DOHH2 (cell line): ENCODE results near the gene CDCA3.

Experiments
- H3F3A ChIP-seq: fragments of 200-600 bp; sonication (generic), shearing (Covaris generic); 2 replicates; pipeline ENCODE4 v1.6.0; 2016; ENCODE audit warnings: antibody characterized with exemption, mild to moderate bottlenecking; ENCODE audit not compliant: control insufficient read depth, insufficient read depth
- H3K27ac ChIP-seq: fragments of 200-600 bp; sonication (generic); 2 replicates; pipeline ENCODE4 v1.5.1; 2014; ENCODE audit warnings: low read depth, mild to moderate bottlenecking, low read length, moderate library complexity
- H3K27me3 ChIP-seq: fragments of 200-600 bp; sonication (generic); 2 replicates; pipeline ENCODE4 v1.6.1; 2014; ENCODE audit warnings: mild to moderate bottlenecking, low read length, mixed read lengths; ENCODE audit not compliant: control insufficient read depth
- H3K36me3 ChIP-seq: fragments of 200-600 bp; sonication (generic); 2 replicates; pipeline ENCODE4 v1.6.1; 2014; ENCODE audit warnings: mild to moderate bottlenecking, low read length, moderate library complexity, mixed read lengths; ENCODE audit not compliant: control insufficient read depth
- H3K4me1 ChIP-seq: fragments of 200-600 bp; sonication (generic); 2 replicates; pipeline ENCODE4 v1.6.1; 2014; ENCODE audit warnings: mild to moderate bottlenecking, low read length, mixed read lengths; ENCODE audit not compliant: control insufficient read depth
- H3K4me2 ChIP-seq: fragments of 200-600 bp; sonication (generic); 2 replicates; pipeline ENCODE4 v1.6.0; 2014; ENCODE audit warnings: mild to moderate bottlenecking, low read length, moderate library complexity
- H3K4me3 ChIP-seq: fragments of 200-600 bp; sonication (generic); 2 replicates; pipeline ENCODE4 v1.5.1; 2014; ENCODE audit warnings: mild to moderate bottlenecking, low read length, mixed read lengths
- H3K79me2 ChIP-seq: fragments of 200-600 bp; sonication (generic); 2 replicates; pipeline ENCODE4 v1.6.1; 2014; ENCODE audit warnings: mild to moderate bottlenecking, low read length, mixed read lengths; ENCODE audit not compliant: control insufficient read depth
- H3K9me2 ChIP-seq: fragments of 200-600 bp; sonication (generic); replicated peaks from 2 replicates; pipeline ENCODE4 v1.6.1; 2014; ENCODE audit warnings: mild to moderate bottlenecking, low read length, mixed read lengths; ENCODE audit not compliant: control insufficient read depth
- H3K9me3 ChIP-seq: fragments of 200-600 bp; sonication (generic); 2 replicates; pipeline ENCODE4 v1.6.1; 2014; ENCODE audit warnings: antibody characterized with exemption, low read length, mixed read lengths; ENCODE audit not compliant: control insufficient read depth, insufficient read depth
- H4K20me1 ChIP-seq: fragments of 200-600 bp; sonication (generic); 2 replicates; pipeline ENCODE4 v1.6.0; 2014; ENCODE audit warnings: low read depth, mild to moderate bottlenecking, antibody characterized with exemption, low read length, moderate library complexity; ENCODE audit not compliant: control insufficient read depth, insufficient read depth
- CTCF ChIP-seq: fragments of 200-600 bp; sonication (generic); IDR thresholded peaks from one replicate; pipeline ENCODE4 v1.5.1; 2014; ENCODE audit warnings: antibody characterized with exemption, mild to moderate bottlenecking, low read depth, low read length; ENCODE audit not compliant: poor library complexity, severe bottlenecking
- EZH2phosphoT487 ChIP-seq: fragments of 200-600 bp; sonication (generic); IDR thresholded peaks from 2 replicates; pipeline ENCODE4 v1.6.1; 2017; ENCODE audit warnings: borderline replicate concordance, mild to moderate bottlenecking, antibody characterized with exemption, low read length, moderate library complexity, mixed read lengths

The CDCA3 gene

GRCh38 chr12:6826734-6827436, 24.2 kb downstream of the CDCA3 start:
- no peaks in the 10 kb centered on the region for H3K36me3 ChIP-seq
- H3K9me3 ChIP-seq: no peaks in the 10 kb centered on the region
- H3K27ac ChIP-seq: no peak overlapping the region
- H3K4me2 ChIP-seq: peak overlapping the region; percentile 42
- H4K20me1 ChIP-seq: no peaks in the 10 kb centered on the region
- no peak overlapping the region for H3K4me3 ChIP-seq
- no peak for TF ChIP-seq CTCF
- TF ChIP-seq EZH2phosphoT487: no peak
- no peaks in the 10 kb centered on the region for H3K9me2 ChIP-seq
- H3K79me2 ChIP-seq: no peaks in the 10 kb centered on the region
- peaks cover 95% of the 10 kb centered on the region for H3K27me3 ChIP-seq
- no peaks in the 10 kb centered on the region for H3F3A ChIP-seq
- H3K4me1 ChIP-seq: peaks cover 22% of the 10 kb centered on the region

GRCh38 chr12:6826125-6826733, 24.9 kb downstream of the CDCA3 start:
- no peaks in the 10 kb centered on the region for H3K79me2 ChIP-seq
- H4K20me1 ChIP-seq: no peaks in the 10 kb centered on the region
- no peak overlapping the region for H3K4me3 ChIP-seq
- H3K4me2 ChIP-seq: no peak overlapping the region
- no peaks in the 10 kb centered on the region for H3K9me2 ChIP-seq
- peaks cover 27% of the 10 kb centered on the region for H3K4me1 ChIP-seq
- H3K27ac ChIP-seq: no peak overlapping the region
- H3K27me3 ChIP-seq: peaks cover 91% of the 10 kb centered on the region
- no peaks in the 10 kb centered on the region for H3K9me3 ChIP-seq
- no peak for TF ChIP-seq CTCF
- TF ChIP-seq EZH2phosphoT487: no peak
- H3F3A ChIP-seq: no peaks in the 10 kb centered on the region
- H3K36me3 ChIP-seq: no peaks in the 10 kb centered on the region

GRCh38 chr12:6825398-6826124, 25.5 kb downstream of the CDCA3 start:
- TF ChIP-seq CTCF: peak; percentile 88
- no peak; the same call in 1 of the 2 replicates for TF ChIP-seq EZH2phosphoT487

More at GRCh38 chr12:6825398-6826124, 25.5 kb downstream of the CDCA3 start:
- Histone ChIP-seq H3K36me3 (no peaks in the 10 kb centered on the region), H3F3A (no peaks in the 10 kb centered on the region), H3K79me2 (no peaks in the 10 kb centered on the region), H4K20me1 (no peaks in the 10 kb centered on the region), H3K4me1 (peaks cover 31% of the 10 kb centered on the region), H3K4me2 (no peak overlapping the region), H3K9me2 (no peaks in the 10 kb centered on the region), H3K4me3 (no peak overlapping the region), H3K9me3 (no peaks in the 10 kb centered on the region), H3K27ac (no peak overlapping the region), H3K27me3 (peaks cover 91% of the 10 kb centered on the region)
